GM15510 (cell line): Measurements from ENCODE around the gene CD81.

Experiments
- POLR2A ChIP-seq: IDR thresholded peaks from 3 replicates; pipeline ENCODE4 v1.6.1; 2011; ENCODE audit warnings: borderline replicate concordance; ENCODE audit not compliant: insufficient read length; ENCODE audit errors: extremely low read depth

Gene CD81

GRCh38 chr11:2425506-2425905 lies 48.4 kb downstream of the CD81 start:
- TF ChIP-seq POLR2A = no peak

GRCh38 chr11:2426221-2426620 lies 49.1 kb downstream of the CD81 start:
- TF ChIP-seq POLR2A = no peak

GRCh38 chr11:2426826-2427521 lies 49.9 kb downstream of the CD81 start:
- no peak for TF ChIP-seq POLR2A

GRCh38 chr11:2427721-2428321 lies 50.7 kb downstream of the CD81 start:
- no peak for TF ChIP-seq POLR2A

- no peak for TF ChIP-seq POLR2A
Observed at GRCh38 chr11:2428322-2428795, 51.2 kb downstream of the CD81 start.

GRCh38 chr11:2431395-2431794 lies 54.3 kb downstream of the CD81 start:
- no peak for TF ChIP-seq POLR2A

GRCh38 chr11:2432171-2432621 lies 55.1 kb downstream of the CD81 start:
- TF ChIP-seq POLR2A = no peak

GRCh38 chr11:2432628-2433071 lies 55.5 kb downstream of the CD81 start:
- TF ChIP-seq POLR2A = no peak

GRCh38 chr11:2433106-2433925 lies 56.2 kb downstream of the CD81 start:
- no peak for TF ChIP-seq POLR2A

- no peak for TF ChIP-seq POLR2A
Observed at GRCh38 chr11:2434008-2434407, 56.9 kb downstream of the CD81 start.

GRCh38 chr11:2434506-2435255 lies 57.6 kb downstream of the CD81 start:
- no peak for TF ChIP-seq POLR2A

GRCh38 chr11:2435288-2436012 lies 58.3 kb downstream of the CD81 start:
- TF ChIP-seq POLR2A = no peak

- no peak for TF ChIP-seq POLR2A
Observed at GRCh38 chr11:2436013-2436520, 59.0 kb downstream of the CD81 start.

- TF ChIP-seq POLR2A = no peak
Observed at GRCh38 chr11:2436521-2437031, 59.5 kb downstream of the CD81 start.

GRCh38 chr11:2437516-2437915 lies 60.4 kb downstream of the CD81 start:
- no peak for TF ChIP-seq POLR2A
